ENCODE measurements around the gene MYH9. TPM values are rescaled to one million over a fixed set of nuclear protein-coding genes. Genes with fewer than 3 reads are reported as not detected.
"Not testable (repeated sequence)": the region's sequence is repeated elsewhere in the genome, so short reads cannot be mapped to it uniquely, and the experiment has no call there.

MYH9 gene
- total and polyA plus RNA-seq, 2 experiments from 2014 or later, result 58.4 to 233 TPM

DNA sequence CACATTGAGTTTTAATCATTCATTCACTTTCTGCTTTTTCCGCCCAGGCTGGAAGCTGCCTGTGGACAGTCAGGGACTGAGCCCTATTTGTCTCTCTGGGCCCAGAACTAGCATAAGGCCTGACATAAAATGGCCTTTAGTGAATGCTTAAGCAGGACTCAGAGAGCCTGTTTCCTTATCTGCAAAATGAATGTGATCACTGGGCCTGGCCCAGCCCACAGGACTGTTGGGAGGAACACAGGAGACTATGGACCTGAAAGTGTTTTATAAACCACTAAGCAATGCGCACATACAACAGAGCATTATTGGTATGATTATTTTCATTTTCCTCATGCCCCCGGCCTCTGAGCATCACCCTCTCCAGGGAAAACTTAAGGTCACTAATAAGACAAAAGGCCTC, 3.9 kb upstream of the MYH9 start (continued):
- TF ChIP-seq, protein P1, sequence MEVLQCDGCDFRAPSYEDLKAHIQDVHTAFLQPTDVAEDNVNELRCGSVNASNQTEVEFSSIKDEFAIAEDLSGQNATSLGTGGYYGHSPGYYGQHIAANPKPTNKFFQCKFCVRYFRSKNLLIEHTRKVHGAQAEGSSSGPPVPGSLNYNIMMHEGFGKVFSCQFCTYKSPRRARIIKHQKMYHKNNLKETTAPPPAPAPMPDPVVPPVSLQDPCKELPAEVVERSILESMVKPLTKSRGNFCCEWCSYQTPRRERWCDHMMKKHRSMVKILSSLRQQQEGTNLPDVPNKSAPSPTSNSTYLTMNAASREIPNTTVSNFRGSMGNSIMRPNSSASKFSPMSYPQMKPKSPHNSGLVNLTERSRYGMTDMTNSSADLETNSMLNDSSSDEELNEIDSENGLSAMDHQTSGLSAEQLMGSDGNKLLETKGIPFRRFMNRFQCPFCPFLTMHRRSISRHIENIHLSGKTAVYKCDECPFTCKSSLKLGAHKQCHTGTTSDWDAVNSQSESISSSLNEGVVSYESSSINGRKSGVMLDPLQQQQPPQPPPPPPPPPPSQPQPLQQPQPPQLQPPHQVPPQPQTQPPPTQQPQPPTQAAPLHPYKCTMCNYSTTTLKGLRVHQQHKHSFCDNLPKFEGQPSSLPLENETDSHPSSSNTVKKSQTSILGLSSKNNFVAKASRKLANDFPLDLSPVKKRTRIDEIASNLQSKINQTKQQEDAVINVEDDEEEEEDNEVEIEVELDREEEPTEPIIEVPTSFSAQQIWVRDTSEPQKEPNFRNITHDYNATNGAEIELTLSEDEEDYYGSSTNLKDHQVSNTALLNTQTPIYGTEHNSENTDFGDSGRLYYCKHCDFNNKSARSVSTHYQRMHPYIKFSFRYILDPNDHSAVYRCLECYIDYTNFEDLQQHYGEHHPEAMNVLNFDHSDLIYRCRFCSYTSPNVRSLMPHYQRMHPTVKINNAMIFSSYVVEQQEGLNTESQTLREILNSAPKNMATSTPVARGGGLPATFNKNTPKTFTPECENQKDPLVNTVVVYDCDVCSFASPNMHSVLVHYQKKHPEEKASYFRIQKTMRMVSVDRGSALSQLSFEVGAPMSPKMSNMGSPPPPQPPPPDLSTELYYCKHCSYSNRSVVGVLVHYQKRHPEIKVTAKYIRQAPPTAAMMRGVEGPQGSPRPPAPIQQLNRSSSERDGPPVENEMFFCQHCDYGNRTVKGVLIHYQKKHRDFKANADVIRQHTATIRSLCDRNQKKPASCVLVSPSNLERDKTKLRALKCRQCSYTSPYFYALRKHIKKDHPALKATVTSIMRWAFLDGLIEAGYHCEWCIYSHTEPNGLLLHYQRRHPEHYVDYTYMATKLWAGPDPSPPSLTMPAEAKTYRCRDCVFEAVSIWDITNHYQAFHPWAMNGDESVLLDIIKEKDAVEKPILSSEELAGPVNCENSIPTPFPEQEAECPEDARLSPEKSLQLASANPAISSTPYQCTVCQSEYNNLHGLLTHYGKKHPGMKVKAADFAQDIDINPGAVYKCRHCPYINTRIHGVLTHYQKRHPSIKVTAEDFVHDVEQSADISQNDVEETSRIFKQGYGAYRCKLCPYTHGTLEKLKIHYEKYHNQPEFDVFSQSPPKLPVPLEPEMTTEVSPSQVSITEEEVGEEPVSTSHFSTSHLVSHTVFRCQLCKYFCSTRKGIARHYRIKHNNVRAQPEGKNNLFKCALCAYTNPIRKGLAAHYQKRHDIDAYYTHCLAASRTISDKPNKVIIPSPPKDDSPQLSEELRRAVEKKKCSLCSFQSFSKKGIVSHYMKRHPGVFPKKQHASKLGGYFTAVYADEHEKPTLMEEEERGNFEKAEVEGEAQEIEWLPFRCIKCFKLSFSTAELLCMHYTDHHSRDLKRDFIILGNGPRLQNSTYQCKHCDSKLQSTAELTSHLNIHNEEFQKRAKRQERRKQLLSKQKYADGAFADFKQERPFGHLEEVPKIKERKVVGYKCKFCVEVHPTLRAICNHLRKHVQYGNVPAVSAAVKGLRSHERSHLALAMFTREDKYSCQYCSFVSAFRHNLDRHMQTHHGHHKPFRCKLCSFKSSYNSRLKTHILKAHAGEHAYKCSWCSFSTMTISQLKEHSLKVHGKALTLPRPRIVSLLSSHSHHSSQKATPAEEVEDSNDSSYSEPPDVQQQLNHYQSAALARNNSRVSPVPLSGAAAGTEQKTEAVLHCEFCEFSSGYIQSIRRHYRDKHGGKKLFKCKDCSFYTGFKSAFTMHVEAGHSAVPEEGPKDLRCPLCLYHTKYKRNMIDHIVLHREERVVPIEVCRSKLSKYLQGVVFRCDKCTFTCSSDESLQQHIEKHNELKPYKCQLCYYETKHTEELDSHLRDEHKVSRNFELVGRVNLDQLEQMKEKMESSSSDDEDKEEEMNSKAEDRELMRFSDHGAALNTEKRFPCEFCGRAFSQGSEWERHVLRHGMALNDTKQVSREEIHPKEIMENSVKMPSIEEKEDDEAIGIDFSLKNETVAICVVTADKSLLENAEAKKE (CRISPR knock-in tag; IDR thresholded peaks at IDR 0.05), result no peak

DNA sequence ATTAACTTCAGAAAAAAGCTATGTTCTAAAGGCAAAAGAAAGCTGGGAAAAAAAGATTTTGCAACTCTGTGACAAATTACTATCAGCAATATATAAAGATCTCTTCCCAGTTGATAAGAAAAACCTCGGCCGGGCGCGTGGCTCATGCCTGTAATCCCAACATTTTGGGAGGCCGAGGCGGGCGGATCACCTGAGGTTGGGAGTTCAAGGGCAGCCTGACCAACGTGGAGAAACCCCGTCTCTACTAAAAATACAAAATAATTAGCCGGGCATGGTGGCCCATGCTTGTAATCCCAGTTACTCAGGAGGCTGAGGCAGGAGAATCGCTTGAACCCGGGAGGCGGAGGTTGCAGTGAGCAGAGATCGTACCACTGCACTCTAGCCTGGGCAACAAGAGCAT, 1.4 kb upstream of the MYH9 start:
- not testable (repeated sequence) for H2AFZ ChIP-seq; DNase-seq (ENCODE audit: low spot score); H3K36me3 Mint-ChIP-seq (ENCODE audit: low read depth); H3K27me3 ChIP-seq (ENCODE audit: insufficient read depth); ATAC-seq; H3F3A ChIP-seq (replicated peaks; ENCODE audit: low read depth); H3K27ac Mint-ChIP-seq; H4K20me1 ChIP-seq (replicated peaks; ENCODE audit: insufficient read depth); H3K36me3 ChIP-seq (ENCODE audit: insufficient read depth); H3K9me3 Mint-ChIP-seq; H3K9me2 ChIP-seq (ENCODE audit: insufficient read depth); H3K27me3 Mint-ChIP-seq (ENCODE audit: insufficient read depth, low read depth, poor library complexity)
- H3K27ac ChIP-seq (ENCODE audit: low read depth), result peak overlapping the region; percentile 64; the same call in 1 of the 2 replicates
- H3K4me1 Mint-ChIP-seq, result peaks cover 25% of the 10 kb centered on the region
- H3K4me3 ChIP-seq, result peak overlapping the region; percentile 52
- peak overlapping the region; percentile 51 for H3K4me2 ChIP-seq
- H3K79me2 ChIP-seq (replicated peaks; ENCODE audit: insufficient read depth), result peaks cover 35% of the 10 kb centered on the region
- H3K4me1 ChIP-seq (ENCODE audit: insufficient read depth), result peaks cover 27% of the 10 kb centered on the region
- H3K4me3 Mint-ChIP-seq, result peak overlapping the region; percentile 69; the same call in 2 of the 3 replicates

DNA sequence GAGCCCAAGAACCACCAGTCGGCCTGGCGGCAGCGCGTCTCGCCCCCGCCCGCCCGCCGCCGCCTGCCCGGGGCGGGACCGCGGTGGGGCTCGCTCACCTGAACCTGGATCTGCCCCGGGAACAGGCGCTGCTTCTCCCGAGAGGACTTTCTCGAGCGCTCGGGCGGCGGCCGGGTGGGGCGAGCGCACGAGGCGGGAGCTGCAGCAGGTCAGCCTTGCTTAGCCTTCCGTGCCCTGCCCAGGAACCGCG, 133 bp downstream of the MYH9 start:
- H2AFZ ChIP-seq, result no peak overlapping the region

More for the DNA sequence above, 133 bp downstream of the MYH9 start:
- peaks cover 15% of the 10 kb centered on the region for H4K20me1 ChIP-seq (replicated peaks; ENCODE audit: insufficient read depth)
- peak overlapping the region; percentile 97 for H3K4me3 ChIP-seq
- H3K27me3 Mint-ChIP-seq (ENCODE audit: insufficient read depth, low read depth, poor library complexity), result peaks cover 9% of the 10 kb centered on the region
- H3K27ac Mint-ChIP-seq, result no peak overlapping the region
- ATAC-seq (peak; percentile 6), DNase-seq (ENCODE audit: low spot score) (no peak)
- H3K4me3 Mint-ChIP-seq, result peak overlapping the region; percentile 69; the same call in 2 of the 3 replicates
- peaks cover 31% of the 10 kb centered on the region for H3K4me1 Mint-ChIP-seq
- H3K27me3 ChIP-seq (ENCODE audit: insufficient read depth), result no peaks in the 10 kb centered on the region
- H3F3A ChIP-seq (replicated peaks; ENCODE audit: low read depth), result 0 out of 2 replicates have a peak, but pooled peaks cover 8% of the 10 kb centered on the region
- peaks cover 29% of the 10 kb centered on the region for H3K4me1 ChIP-seq (ENCODE audit: insufficient read depth)
- H3K79me2 ChIP-seq (replicated peaks; ENCODE audit: insufficient read depth), result peaks cover 50% of the 10 kb centered on the region
- no peaks in the 10 kb centered on the region; the same call in 1 of the 2 replicates for H3K36me3 ChIP-seq (ENCODE audit: insufficient read depth)
- TF ChIP-seq, protein P2, sequence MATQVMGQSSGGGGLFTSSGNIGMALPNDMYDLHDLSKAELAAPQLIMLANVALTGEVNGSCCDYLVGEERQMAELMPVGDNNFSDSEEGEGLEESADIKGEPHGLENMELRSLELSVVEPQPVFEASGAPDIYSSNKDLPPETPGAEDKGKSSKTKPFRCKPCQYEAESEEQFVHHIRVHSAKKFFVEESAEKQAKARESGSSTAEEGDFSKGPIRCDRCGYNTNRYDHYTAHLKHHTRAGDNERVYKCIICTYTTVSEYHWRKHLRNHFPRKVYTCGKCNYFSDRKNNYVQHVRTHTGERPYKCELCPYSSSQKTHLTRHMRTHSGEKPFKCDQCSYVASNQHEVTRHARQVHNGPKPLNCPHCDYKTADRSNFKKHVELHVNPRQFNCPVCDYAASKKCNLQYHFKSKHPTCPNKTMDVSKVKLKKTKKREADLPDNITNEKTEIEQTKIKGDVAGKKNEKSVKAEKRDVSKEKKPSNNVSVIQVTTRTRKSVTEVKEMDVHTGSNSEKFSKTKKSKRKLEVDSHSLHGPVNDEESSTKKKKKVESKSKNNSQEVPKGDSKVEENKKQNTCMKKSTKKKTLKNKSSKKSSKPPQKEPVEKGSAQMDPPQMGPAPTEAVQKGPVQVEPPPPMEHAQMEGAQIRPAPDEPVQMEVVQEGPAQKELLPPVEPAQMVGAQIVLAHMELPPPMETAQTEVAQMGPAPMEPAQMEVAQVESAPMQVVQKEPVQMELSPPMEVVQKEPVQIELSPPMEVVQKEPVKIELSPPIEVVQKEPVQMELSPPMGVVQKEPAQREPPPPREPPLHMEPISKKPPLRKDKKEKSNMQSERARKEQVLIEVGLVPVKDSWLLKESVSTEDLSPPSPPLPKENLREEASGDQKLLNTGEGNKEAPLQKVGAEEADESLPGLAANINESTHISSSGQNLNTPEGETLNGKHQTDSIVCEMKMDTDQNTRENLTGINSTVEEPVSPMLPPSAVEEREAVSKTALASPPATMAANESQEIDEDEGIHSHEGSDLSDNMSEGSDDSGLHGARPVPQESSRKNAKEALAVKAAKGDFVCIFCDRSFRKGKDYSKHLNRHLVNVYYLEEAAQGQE (IDR thresholded peaks at IDR 0.05; ENCODE audit: unreplicated experiment), result no peak
- TF ChIP-seq JUNB (IDR thresholded peaks at IDR 0.05; ENCODE audit: unreplicated experiment), result no peak
- TF ChIP-seq POLR2AphosphoS5 (IDR thresholded peaks at IDR 0.05; ENCODE audit: low read depth), result peak; percentile 91
- H3K27ac ChIP-seq (ENCODE audit: low read depth), result peak overlapping the region; percentile 66; the same call in 1 of the 2 replicates
- H3K9me3 Mint-ChIP-seq, result peaks cover 3% of the 10 kb centered on the region
- H3K9me2 ChIP-seq (ENCODE audit: insufficient read depth), result no peaks in the 10 kb centered on the region
- H3K4me2 ChIP-seq, result peak overlapping the region; percentile 78; the same call in 1 of the 2 replicates
- H3K36me3 Mint-ChIP-seq (ENCODE audit: low read depth), result peaks cover 19% of the 10 kb centered on the region
